C4-2B (cell line): ENCODE results near the gene XYLT1.

Source experiments
- H3K27ac ChIP-seq: fragments of 450-650 bp; 2 replicates; pipeline ENCODE4 v1.5.1; 2017
- CTCF ChIP-seq: fragments of 450-650 bp; conservative IDR thresholded peaks from 2 replicates; pipeline ENCODE4 v1.5.1; 2017; ENCODE audit warnings: mild to moderate bottlenecking
- ZFX ChIP-seq: fragments of 450-650 bp; IDR thresholded peaks from 2 replicates; pipeline ENCODE4 v1.6.1; 2017

The XYLT1 gene

GRCh38 chr16:17466876-17467275, 3.9 kb downstream of the XYLT1 start:
- TF ChIP-seq ZFX (no peak), CTCF (no peak)
- no peak overlapping the region for H3K27ac ChIP-seq

DNA sequence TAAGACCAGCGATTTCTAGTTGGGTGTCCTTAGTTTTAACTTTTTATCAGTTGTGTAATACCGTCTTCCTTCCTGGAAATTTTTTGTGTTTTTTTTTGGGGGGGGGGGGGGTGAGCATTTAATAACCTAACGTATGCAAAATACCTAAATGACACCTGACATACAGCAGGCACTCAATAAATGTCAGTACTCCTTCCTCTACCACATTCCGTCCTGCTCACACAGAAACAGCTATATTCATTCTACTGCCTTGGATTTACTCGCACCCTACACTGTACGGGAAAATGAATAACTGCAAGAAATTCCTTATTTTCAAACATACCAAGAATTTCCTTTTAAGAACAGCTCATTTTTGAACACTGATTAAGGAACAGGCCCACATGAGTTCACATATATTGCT, 5.3 kb downstream of the XYLT1 start:
- no peak for TF ChIP-seq CTCF
- no peak for TF ChIP-seq ZFX
- H3K27ac ChIP-seq, result no peak overlapping the region

DNA sequence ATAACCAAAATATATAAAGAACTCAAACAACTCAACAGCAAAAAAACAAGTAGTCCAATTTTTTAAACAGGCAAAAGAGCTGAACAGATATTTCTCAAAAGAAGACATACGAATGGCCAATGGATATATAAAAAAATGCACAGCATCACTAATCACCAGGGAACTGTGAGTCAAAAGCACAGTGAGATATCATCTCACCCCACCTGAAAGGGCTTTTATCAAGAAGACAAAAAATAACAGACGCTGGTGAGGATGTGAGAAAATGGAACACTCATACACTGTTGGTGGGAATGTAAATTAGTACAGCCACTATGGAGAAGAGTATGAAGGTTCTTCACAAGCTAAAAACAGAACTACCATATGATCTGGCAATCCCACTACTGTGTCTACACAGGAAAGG, 7.4 kb downstream of the XYLT1 start:
- H3K27ac ChIP-seq, result no peak overlapping the region
- TF ChIP-seq CTCF, result no peak

GRCh38 chr16:17461951-17462729, 8.6 kb downstream of the XYLT1 start:
- no peak for TF ChIP-seq ZFX
- TF ChIP-seq CTCF, result no peak; the same call in 1 of the 2 replicates
- no peak overlapping the region for H3K27ac ChIP-seq

- no peak overlapping the region for H3K27ac ChIP-seq
- TF ChIP-seq CTCF (no peak), ZFX (no peak)
These were observed 9.9 kb downstream of the XYLT1 start for GRCh38 chr16:17460890-17461289.

DNA sequence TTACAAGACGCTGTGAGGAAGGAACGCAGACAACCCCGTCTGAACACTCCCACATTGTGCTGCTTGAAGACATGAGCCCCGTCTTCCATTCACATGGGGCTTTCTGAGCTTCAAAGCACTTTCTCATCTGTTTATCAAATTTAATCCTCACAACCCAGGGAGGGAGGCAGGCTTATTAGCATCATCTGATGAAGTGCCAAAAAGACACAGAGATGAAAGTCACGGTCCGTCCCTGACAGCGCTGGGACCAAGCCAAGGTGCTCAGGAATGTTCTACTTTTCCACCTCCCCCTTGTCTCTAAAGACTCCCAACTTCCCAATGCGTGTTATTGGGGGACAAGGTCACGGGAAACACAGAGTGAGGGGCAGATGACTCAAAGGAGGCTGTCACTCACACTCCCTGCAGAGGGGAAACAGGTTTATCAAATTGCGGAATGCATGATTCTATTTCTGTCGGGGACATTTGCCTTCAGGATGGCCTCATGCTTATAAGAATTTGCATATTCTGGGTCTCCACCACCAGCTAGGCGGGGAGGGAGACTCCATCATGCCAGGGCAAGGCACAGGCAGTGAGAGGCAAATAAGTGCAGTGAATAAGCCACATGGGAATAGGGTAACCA, 10.7 kb downstream of the XYLT1 start:
- H3K27ac ChIP-seq, result no peak overlapping the region
- no peak for TF ChIP-seq CTCF
- no peak for TF ChIP-seq ZFX

DNA sequence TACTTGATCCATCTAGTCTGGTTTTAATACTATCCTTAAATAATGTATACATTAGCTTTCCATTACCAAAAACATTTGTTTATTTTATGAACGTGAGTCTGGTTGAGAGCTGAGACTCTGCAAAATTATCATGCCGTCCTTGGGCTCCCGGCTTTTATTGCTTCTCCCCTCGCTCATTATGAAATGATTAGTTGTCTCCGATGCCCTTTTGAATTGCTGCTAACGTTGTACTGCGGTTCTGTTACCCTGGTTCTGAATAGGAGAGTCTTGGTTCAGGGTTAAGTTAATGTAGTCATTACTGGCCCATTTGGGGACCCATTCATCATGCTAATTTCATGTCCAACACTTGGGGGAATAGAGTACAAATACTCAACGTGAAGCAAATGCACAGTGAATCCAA, 12.8 kb downstream of the XYLT1 start:
- no peak for TF ChIP-seq CTCF
- no peak for TF ChIP-seq ZFX
- H3K27ac ChIP-seq, result no peak overlapping the region
